K562 (cell line): ENCODE data around the gene TNN. TPM values are rescaled to one million over a fixed set of nuclear protein-coding genes. Genes with fewer than 3 reads are reported as not detected.
A peak's percentile ranks its signal among the peaks of the same experiment; 100 is the strongest.

ENCODE experiments used
- CBX8 ChIP-seq: fragments of 200-600 bp; sonication (generic); IDR thresholded peaks from 2 replicates; pipeline ENCODE4 v1.6.1; 2012; ENCODE audit warnings: borderline replicate concordance, mixed run types, low read depth, mild to moderate bottlenecking, moderate library complexity, mixed read lengths, low read length, control low read depth, inconsistent platforms; ENCODE audit not compliant: poor library complexity, severe bottlenecking; ENCODE audit errors: extremely low read depth
- CHD2 ChIP-seq: IDR thresholded peaks from 2 replicates; pipeline ENCODE4 v1.6.1; 2011; ENCODE audit warnings: low read depth, low read length
- EHMT2 ChIP-seq: fragments of 450-650 bp; IDR thresholded peaks from 2 replicates; pipeline ENCODE4 v1.6.1; 2018; ENCODE audit warnings: antibody characterized with exemption
- KLF1 ChIP-seq: fragments of 450-650 bp; IDR thresholded peaks from 2 replicates; pipeline ENCODE4 v1.6.1; 2016; ENCODE audit warnings: missing genetic modification characterization, missing compliant biosample characterization
- MAFF ChIP-seq: IDR thresholded peaks from 2 replicates; pipeline ENCODE4 v1.6.1; 2012; ENCODE audit warnings: low read length, improper control_type of control experiment
- MCM3 ChIP-seq: fragments of 450-650 bp; IDR thresholded peaks from 2 replicates; pipeline ENCODE4 v1.6.1; 2016
- MED1 ChIP-seq: sonication (generic); formaldehyde crosslinking; IDR thresholded peaks from 2 replicates; pipeline ENCODE4 v1.8.1; 2023; ENCODE audit warnings: missing genetic modification reagents, borderline replicate concordance
- MNT ChIP-seq, 2 experiments: fragments of 450-650 bp; conservative IDR thresholded peaks; 2 replicates each; pipeline ENCODE4 v1.6.1; 2017; ENCODE audit warnings: mild to moderate bottlenecking in 2 of 2, moderate library complexity in 2 of 2
- RREB1 ChIP-seq: fragments of 250-450 bp; sonication (Bioruptor Pico); IDR thresholded peaks from 2 replicates; pipeline ENCODE4 v1.4.0; 2020
- TARDBP ChIP-seq: fragments of 450-650 bp; IDR thresholded peaks from 2 replicates; pipeline ENCODE4 v1.6.1; 2016
- ZFP30 ChIP-seq: fragments of 250-450 bp; sonication (Bioruptor Pico); IDR thresholded peaks from 2 replicates; pipeline ENCODE4 v1.8.0; 2022; ENCODE audit warnings: moderate library complexity, mild to moderate bottlenecking, inconsistent platforms, borderline replicate concordance
- ZHX1 ChIP-seq: fragments of 150-350 bp; conservative IDR thresholded peaks from 2 replicates; pipeline ENCODE4 v1.6.1; 2014; ENCODE audit warnings: low read length
- ZKSCAN8 ChIP-seq: fragments of 200-800 bp; sonication (Bioruptor generic); IDR thresholded peaks from 2 replicates; pipeline ENCODE4 v1.6.1; 2016; ENCODE audit warnings: missing genetic modification characterization, missing compliant biosample characterization
- ZNF184 ChIP-seq: sonication (generic); formaldehyde crosslinking; IDR thresholded peaks from 2 replicates; pipeline ENCODE4 v1.5.0; 2020; ENCODE audit warnings: missing genetic modification reagents
- ZNF280B ChIP-seq: fragments of 250-450 bp; sonication (Bioruptor Pico); IDR thresholded peaks from 2 replicates; pipeline ENCODE4 v1.5.1; 2021; ENCODE audit warnings: mild to moderate bottlenecking
- ZNF347 ChIP-seq: fragments of 450-650 bp; formaldehyde crosslinking; IDR thresholded peaks from 2 replicates; pipeline ENCODE4 v1.4.0; 2020; ENCODE audit warnings: low read depth, mild to moderate bottlenecking, moderate library complexity
- polyA plus RNA-seq, 8 experiments: library from polyadenylated mRNA; depleted of rRNA in 4 of 8; stranded (reverse) in 5 of 8; unstranded in 3 of 8; fragments of >200 nt; fragmentation: Nextera tagmentation in 2 of 8; fragmentation: Illumina TruSeq in 1 of 8; extraction: Ambion mirVana in 2 of 8; extraction: Trizol in 1 of 8; gene quantifications; 2 replicates each; pipeline versions ENCODE4 v1.2.1 to v1.2.3, GENCODE V29; 2011 to 2014; ENCODE audit warnings: inconsistent platforms in 1 of 8, missing spikeins in 1 of 8
- total RNA-seq, 7 experiments: library from RNA; depleted of rRNA in 6 of 7; stranded (reverse); fragments of >200 nt in 6 of 7; fragmentation: Illumina TruSeq in 2 of 7; extraction: Trizol in 2 of 7; gene quantifications; 2 replicates each; pipeline versions ENCODE4 v1.2.1 to v1.2.3, GENCODE V29; 2011 to 2021; ENCODE audit warnings: low replicate concordance in 1 of 7

Gene TNN
- total and polyA plus RNA-seq, 9 of the 15 experiments (the other 6 are each of a cell fraction or from before 2014, with no cell fraction given): 0.01 to 0.09 (median 0.07) TPM; not detected in 4

- peak; percentile 86 to 93 for TF ChIP-seq MNT (conservative IDR thresholded peaks at IDR 0.05)
- peak; percentile 48; the same call in 1 of the 2 replicates for TF ChIP-seq EHMT2
- no peak for TF ChIP-seq KLF1
- no peak for TF ChIP-seq ZNF347
- TF ChIP-seq TARDBP: no peak
- TF ChIP-seq MED1 (CRISPR knock-in tag): no peak
- no peak for TF ChIP-seq ZNF184
- no peak for TF ChIP-seq MCM3
- no peak for TF ChIP-seq ZNF280B
- TF ChIP-seq ZKSCAN8 (CRISPR knock-in tag): no peak
- peak; percentile 95 for TF ChIP-seq CHD2
- TF ChIP-seq ZHX1: peak; percentile 82
- peak; percentile 5; the same call in 1 of the 2 replicates for TF ChIP-seq MAFF
- no peak for TF ChIP-seq CBX8
- peak; percentile 22; the same call in 1 of the 2 replicates for TF ChIP-seq RREB1 (CRISPR knock-in tag)
- no peak for TF ChIP-seq ZFP30 (CRISPR knock-in tag)
Measured at GRCh38 chr1:175023043-175023921, 44.4 kb upstream of the TNN start, which contains the start of gene MRPS14 (continued).
